Nephron progenitor cell (in vitro differentiated cells): ENCODE measurements around the gene GADD45GIP1.

Source experiments
- DNase-seq: peaks from one replicate; pipeline ENCODE4 v3.0.0; 2021
- H3K27ac Mint-ChIP-seq: 2 replicates; pipeline ENCODE4 v1.8.0; 2021; ENCODE audit warnings: mild to moderate bottlenecking, moderate library complexity, mixed read lengths
- H3K27me3 Mint-ChIP-seq: 2 replicates; pipeline ENCODE4 v1.8.0; 2021; ENCODE audit warnings: mild to moderate bottlenecking, low read depth, mixed read lengths; ENCODE audit not compliant: poor library complexity
- H3K36me3 Mint-ChIP-seq: 2 replicates; pipeline ENCODE4 v1.8.0; 2021; ENCODE audit warnings: low read depth, mixed read lengths
- H3K4me1 Mint-ChIP-seq: 2 replicates; pipeline ENCODE4 v1.8.0; 2021; ENCODE audit warnings: mixed read lengths
- H3K4me3 Mint-ChIP-seq: 2 replicates; pipeline ENCODE4 v1.8.0; 2021; ENCODE audit warnings: mild to moderate bottlenecking, moderate library complexity, mixed read lengths
- H3K9me3 Mint-ChIP-seq: 2 replicates; pipeline ENCODE4 v1.8.0; 2021; ENCODE audit warnings: mild to moderate bottlenecking, moderate library complexity, mixed read lengths
- TF ChIP-seq, protein P1 (sequence below): fragments of 200-600 bp; sonication (generic); IDR thresholded peaks from 2 replicates; pipeline ENCODE4 v1.5.0; 2021; ENCODE audit warnings: antibody characterized with exemption

Gene GADD45GIP1

DNA sequence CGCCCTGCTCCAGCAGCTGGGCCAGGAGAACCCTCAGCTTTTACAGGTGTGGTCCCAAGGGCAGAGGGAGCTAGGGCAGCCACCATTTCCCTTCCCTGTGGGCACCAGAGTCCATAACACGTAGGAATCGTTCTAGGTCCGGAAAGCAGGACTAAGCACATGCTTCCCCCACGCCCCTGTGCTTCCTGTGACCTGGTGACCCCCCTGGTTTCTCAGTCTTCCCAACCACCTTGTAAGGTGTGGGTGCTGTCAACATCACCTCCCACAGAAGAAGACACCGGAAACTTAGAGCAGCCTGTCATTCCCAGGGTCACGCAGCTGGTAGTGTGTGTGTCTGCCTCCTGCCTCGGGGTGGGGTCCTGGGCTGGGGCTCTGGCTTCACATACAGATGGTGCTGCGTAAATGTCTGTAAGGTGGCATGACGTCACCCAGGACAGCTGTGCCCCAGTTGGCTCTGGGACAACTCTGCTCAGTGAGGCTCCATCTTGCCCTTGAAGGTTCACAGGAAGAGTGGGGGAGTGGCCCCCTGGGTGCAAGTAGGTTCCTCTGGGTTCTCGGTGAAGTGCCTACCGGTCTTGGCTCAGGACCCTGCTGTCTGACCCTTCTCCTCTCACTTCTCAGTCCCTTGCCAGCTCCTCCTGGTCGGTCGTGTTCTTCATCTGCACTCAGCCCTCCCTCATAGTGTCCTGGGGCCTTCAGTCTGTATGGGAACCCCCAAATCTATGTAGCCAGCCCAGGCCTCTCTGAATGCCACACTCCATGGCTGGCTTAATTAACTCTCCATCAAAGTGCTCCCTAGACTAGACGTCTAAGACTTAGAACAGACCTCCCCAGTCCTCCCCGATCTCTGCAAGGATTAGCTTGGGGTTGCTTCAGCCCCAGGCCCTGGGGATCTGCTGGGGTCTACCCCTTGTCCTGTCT, 7.4 kb downstream of the GADD45GIP1 start:
- TF ChIP-seq, protein P1, sequence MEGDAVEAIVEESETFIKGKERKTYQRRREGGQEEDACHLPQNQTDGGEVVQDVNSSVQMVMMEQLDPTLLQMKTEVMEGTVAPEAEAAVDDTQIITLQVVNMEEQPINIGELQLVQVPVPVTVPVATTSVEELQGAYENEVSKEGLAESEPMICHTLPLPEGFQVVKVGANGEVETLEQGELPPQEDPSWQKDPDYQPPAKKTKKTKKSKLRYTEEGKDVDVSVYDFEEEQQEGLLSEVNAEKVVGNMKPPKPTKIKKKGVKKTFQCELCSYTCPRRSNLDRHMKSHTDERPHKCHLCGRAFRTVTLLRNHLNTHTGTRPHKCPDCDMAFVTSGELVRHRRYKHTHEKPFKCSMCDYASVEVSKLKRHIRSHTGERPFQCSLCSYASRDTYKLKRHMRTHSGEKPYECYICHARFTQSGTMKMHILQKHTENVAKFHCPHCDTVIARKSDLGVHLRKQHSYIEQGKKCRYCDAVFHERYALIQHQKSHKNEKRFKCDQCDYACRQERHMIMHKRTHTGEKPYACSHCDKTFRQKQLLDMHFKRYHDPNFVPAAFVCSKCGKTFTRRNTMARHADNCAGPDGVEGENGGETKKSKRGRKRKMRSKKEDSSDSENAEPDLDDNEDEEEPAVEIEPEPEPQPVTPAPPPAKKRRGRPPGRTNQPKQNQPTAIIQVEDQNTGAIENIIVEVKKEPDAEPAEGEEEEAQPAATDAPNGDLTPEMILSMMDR, result no peak
- H3K27me3 Mint-ChIP-seq, result no peaks in the 10 kb centered on the region
- peaks cover 37% of the 10 kb centered on the region for H3K4me1 Mint-ChIP-seq
- peak overlapping the region; percentile 57 for H3K27ac Mint-ChIP-seq
- H3K9me3 Mint-ChIP-seq, result no peaks in the 10 kb centered on the region
- no peak for DNase-seq
- no peak overlapping the region for H3K4me3 Mint-ChIP-seq
- H3K36me3 Mint-ChIP-seq, result peaks cover 39% of the 10 kb centered on the region

DNA sequence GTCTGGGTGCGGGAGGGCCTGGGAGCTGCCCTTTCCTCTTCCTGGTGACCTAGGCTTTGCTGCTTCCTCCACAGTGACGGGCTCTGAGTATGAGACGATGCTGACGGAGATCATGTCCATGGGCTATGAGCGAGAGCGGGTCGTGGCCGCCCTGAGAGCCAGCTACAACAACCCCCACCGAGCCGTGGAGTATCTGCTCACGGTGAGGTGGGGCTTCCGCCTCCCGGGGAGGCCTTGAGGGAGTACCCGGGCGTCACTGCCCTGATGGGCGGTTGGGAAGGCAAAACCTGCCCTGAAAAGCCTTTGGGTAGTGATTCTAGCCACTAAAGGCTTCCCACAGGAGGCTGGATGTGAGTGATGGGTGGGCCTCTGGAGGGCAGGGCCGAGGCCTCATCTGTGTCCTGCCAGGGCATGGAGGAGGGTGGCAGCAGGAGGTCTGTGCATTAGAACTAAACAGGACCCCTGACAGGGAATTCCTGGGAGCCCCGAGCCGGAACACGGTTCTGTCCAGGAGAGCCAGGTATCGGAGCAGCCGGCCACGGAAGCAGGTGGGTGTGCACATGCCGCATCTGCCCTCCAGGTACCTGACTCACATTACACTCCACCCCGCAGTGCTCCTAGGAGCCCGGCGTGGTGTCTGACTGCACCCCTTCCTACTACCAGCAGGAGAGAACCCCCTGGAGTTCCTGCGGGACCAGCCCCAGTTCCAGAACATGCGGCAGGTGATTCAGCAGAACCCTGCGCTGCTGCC, 8.2 kb downstream of the GADD45GIP1 start:
- TF ChIP-seq, protein P1, result no peak
- no peak overlapping the region for H3K27ac Mint-ChIP-seq
- H3K4me3 Mint-ChIP-seq, result no peak overlapping the region
- no peaks in the 10 kb centered on the region for H3K27me3 Mint-ChIP-seq
- peaks cover 35% of the 10 kb centered on the region for H3K4me1 Mint-ChIP-seq
- DNase-seq, result no peak
- H3K9me3 Mint-ChIP-seq, result no peaks in the 10 kb centered on the region
- H3K36me3 Mint-ChIP-seq, result peaks cover 47% of the 10 kb centered on the region

DNA sequence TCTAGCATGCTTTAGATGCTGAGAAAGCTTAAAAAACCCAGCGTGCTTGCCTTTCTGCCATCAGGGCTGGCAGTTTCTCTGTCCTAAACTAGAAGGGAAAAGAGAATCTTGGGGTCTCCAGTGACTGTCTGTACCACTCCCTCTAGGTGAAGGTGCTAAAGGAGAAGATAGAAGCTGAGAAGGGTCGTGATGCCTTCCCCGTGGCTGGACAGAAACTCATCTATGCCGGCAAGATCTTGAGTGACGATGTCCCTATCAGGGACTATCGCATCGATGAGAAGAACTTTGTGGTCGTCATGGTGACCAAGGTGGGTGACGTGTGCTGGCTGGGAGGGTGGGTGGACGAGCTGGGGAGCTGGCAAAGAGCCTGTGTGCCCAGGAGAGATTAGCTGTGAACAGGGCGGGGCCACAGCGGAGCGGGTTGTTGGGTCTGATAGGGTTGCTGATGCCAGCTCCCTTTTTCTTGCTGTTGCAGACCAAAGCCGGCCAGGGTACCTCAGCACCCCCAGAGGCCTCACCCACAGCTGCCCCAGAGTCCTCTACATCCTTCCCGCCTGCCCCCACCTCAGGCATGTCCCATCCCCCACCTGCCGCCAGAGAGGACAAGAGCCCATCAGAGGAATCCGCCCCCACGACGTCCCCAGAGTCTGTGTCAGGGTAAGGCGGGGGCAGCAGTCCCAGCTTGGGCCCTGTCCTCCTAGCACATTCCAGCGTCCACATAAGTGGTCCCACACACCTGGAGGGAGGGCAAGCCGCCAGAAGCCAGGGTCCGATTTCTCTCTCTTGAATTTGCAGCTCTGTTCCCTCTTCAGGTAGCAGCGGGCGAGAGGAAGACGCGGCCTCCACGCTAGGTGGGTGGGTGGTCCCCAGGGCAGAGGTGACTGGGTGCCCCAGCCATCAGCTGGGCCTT, 9.1 kb downstream of the GADD45GIP1 start:
- Mint-ChIP-seq H3K36me3 (peaks cover 56% of the 10 kb centered on the region), H3K4me1 (peaks cover 43% of the 10 kb centered on the region), H3K4me3 (peak overlapping the region; percentile 92), H3K27me3 (no peaks in the 10 kb centered on the region), H3K9me3 (no peaks in the 10 kb centered on the region), H3K27ac (peak overlapping the region; percentile 61)
- TF ChIP-seq, protein P1, result no peak
- DNase-seq, result no peak

DNA sequence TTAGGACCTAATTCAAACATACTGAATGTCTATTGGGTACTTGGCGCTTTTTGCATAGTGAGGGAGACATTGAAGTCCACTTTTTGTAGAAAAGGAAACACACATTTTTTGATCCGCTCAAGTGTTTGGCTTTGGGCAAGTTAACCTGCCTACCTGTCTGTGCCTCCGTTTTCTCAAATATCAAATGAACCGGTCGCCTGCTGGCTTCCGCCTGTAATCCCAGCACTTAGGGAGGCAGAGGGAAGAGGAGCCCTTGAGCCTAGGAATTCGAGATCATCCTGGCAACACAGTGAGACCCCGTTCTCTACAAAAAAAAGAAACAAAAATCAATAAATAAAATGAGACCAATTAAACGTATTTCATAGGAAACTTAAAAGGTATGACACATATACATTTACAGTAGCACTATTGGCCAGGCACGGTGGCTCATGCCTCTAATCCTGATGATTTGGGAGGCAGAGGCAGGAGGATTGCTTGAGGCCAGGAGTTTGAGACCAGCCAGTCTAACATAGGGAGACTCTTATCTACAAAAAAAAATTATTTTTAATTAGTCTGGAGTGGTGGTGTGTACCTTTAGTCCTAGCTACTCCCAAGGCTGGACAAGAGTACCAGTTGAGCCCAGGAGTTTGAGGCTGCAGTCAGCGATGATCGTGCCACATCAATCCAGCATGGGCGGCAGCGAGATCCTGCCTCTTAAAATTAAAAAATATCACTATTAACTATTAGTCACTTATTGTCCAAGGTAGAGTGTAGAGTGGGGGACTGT, 10.1 kb downstream of the GADD45GIP1 start:
- H3K27ac Mint-ChIP-seq, result peak overlapping the region; percentile 98
- peaks cover 65% of the 10 kb centered on the region for H3K36me3 Mint-ChIP-seq
- H3K4me3 Mint-ChIP-seq, result peak overlapping the region; percentile 92
- DNase-seq, result no peak
- no peaks in the 10 kb centered on the region for H3K27me3 Mint-ChIP-seq
- H3K9me3 Mint-ChIP-seq, result no peaks in the 10 kb centered on the region
- H3K4me1 Mint-ChIP-seq, result peaks cover 53% of the 10 kb centered on the region
- TF ChIP-seq, protein P1, result no peak

DNA sequence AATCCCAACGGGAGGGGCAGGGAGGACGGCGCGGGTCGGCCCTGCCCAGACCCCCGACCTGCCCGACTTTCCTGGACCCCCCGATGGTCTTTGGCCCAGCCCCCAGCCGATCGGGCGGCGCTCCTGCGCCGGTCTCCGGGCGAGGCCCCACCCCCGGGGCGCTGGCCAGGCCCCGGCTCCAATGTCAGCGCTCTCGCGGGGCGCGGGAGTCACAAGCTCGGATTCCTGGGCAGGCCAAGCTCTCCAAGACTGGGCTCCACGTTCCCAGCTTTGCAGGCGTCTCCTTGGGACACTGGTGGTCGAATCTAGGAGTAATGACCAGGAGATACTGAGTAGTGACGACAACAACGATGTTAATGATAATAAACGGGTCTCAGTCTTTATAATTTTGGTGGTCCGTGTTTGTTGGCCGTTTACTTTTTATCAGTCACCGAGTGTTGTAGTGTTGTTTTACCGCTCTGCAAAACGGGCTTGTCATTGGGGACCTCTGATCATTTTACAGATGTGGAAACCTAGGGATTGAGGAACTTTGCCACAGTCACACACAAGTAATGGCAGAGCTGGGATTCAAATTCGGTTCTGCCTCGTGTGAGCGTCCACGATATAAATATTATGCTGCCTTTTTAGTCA, 10.8 kb downstream of the GADD45GIP1 start:
- peaks cover 53% of the 10 kb centered on the region for H3K4me1 Mint-ChIP-seq
- peak overlapping the region; percentile 92 for H3K4me3 Mint-ChIP-seq
- no peaks in the 10 kb centered on the region for H3K27me3 Mint-ChIP-seq
- TF ChIP-seq, protein P1, result no peak
- peak; percentile 82 for DNase-seq
- H3K9me3 Mint-ChIP-seq, result no peaks in the 10 kb centered on the region
- H3K27ac Mint-ChIP-seq, result peak overlapping the region; percentile 98
- peaks cover 65% of the 10 kb centered on the region for H3K36me3 Mint-ChIP-seq
